Islet precursor cell (in vitro differentiated cells): ENCODE measurements around the gene ZIC4.
A peak's percentile ranks its signal among the peaks of the same experiment; 100 is the strongest.

Experiments used
- DNase-seq: peaks from one replicate; pipeline ENCODE4 v3.0.0-alpha.2; 2018

The ZIC4 gene

GRCh38 chr3:147404800-147405230 is 1.5 kb downstream of the ZIC4 start:
- peak; percentile 50 for DNase-seq

- peak; percentile 47 for DNase-seq
Measured at GRCh38 chr3:147404000-147404799, 2.1 kb downstream of the ZIC4 start.

GRCh38 chr3:147403511-147403910 is 2.8 kb downstream of the ZIC4 start:
- DNase-seq, result peak; percentile 46

DNA sequence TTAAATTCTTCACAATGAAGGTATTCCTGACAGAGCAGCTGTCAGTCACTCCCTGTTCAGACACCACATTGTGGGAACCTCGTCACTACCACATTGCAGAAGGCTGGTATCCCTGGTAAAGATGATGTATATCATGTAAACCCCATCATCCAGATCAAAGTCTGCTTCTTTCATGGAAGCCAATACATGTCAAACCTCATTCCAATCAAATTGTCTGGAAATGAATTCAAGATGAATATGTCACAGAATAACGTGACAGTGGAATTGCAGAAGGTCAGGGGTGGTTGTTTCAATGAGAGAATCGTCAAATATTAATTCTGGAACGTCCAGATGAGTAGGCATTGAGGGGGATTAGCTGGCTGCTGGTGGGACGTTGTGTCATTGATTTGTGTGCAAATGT is 4.2 kb downstream of the ZIC4 start:
- peak; percentile 24 for DNase-seq

DNA sequence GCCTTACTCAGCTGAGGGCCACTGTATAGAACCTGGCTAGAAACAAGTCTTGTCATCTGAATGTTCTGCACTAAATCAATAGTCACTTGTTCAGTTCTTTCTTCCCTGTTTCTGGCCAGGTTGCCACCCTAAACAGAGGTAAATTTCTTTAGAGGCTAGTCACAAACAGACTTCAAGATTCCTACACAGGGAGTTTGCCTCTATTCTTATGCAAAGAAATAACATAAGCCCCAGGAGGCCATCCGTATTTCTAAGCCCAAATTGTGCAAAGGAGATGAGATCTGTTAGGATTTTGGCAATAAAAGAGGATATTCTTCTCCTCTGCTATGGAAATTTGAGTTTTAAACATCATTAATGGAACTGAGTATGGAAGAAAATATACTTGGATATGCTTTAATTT is 4.9 kb downstream of the ZIC4 start:
- peak; percentile 2 for DNase-seq

GRCh38 chr3:147400999-147401398 is 5.3 kb downstream of the ZIC4 start:
- DNase-seq, result no peak

- peak; percentile 9 for DNase-seq
Measured at GRCh38 chr3:147400111-147400510, 6.2 kb downstream of the ZIC4 start.

DNA sequence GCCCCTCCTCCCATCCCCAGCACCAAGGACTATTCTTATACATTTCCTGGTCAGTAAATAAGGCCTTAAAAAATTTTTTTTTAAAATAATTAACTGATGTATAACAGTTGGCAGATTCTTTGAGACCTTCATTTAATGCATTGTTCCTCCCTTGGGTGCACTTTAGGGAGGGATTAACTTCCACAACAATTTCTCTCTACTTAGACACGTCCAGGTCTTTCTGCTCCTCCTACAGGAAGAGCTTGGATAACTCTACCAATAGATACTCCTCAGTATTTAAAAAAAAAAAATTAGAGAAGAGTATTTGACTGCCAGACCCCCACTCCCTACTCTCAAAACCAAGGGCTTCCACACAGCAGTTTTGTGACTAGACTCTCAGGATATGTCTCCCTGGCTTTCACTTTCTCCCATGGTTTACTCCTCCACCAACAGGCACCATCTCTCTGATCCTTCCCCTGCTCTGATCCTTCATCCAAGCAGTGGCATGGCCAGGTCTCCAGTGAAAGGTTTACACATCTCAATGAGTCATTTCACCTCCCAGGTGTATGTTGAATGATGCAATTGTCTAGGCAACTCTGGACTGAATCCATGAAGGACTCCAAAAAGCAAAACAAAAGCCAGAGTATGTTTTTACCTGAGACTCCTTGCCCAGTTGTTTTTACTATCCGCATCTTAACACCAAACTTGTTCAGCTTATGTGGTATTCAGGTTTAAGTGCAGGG is 7.4 kb downstream of the ZIC4 start:
- no peak for DNase-seq

DNA sequence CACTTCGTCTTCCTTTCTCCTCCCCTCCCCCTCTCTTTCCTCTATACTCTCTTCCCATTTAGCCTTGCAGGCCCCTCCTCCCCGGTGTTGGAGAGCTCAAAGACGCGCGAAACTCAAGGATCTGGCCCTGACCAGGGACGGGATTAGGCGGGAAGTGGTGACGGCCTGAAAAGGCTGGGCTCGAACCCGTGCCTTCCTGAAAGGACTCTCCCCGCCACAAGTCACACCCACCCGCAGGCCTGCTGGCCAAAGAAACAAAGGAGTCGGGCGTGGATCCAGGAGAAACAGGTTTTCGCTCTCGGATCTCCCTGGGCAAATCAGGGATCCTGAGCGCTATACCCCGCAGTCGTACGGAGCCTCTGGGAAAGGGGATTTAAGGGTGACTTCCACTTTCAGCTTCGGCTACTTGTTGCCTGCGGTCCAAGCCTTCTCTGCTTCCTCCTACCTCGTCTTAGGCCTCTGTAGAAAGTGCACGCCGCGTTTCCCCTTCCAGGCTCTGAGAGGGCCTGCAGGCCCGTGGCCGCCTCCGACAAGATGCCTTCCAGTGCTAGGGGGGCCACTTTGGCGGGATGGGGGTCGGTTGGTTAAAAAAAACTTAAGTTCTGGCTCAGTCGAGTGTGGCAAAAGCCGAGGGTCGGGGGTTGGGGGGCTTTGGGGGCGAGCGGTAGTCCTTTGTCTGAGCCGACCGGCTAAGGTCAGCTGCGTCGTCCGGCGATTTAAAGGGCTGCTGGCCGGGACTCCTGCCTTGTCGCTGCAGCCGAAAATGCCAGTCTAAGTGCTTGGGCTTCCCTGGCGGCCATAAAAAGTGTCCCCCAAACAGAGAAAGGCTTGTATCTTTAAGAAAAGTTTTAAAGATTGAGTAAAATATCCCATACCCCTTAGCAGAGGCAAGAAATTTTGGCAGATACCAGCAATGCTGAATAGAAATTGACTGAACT is 8.2 kb downstream of the ZIC4 start:
- no peak for DNase-seq

DNA sequence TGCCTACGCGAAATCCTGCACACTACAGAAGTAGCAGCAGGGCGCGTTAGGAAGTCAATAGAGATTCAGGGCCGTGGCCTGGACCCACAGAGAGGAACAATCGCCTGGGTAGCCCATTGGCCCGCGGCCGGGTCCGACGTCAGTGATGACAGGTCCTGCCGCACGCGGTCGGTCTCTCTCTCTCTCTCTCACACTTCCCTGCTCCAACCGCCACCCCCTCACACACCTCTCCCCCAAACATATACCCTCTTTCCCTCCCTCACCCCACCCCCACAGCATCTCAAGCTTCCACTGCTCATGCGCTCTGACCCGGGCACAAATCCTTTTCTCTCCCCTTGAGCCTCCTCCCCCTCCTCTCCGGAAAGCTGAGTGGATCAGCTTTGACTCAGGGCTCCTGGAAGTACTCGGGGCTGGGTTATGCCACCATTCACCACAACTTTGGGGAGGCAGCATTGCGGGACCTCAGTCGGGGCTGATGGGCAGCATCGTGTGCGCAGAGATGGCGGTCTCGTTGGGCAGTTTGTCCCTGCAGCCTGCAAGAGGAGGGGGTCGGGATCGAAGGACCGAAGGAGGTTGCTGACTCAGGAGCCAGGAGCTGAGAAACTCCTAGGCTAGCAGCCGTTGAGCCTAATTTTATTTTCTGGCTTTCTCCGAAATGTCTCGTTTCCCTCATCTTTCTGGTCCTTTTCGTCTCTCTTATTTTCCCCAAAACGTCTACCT is 9.0 kb downstream of the ZIC4 start:
- DNase-seq, result no peak

DNA sequence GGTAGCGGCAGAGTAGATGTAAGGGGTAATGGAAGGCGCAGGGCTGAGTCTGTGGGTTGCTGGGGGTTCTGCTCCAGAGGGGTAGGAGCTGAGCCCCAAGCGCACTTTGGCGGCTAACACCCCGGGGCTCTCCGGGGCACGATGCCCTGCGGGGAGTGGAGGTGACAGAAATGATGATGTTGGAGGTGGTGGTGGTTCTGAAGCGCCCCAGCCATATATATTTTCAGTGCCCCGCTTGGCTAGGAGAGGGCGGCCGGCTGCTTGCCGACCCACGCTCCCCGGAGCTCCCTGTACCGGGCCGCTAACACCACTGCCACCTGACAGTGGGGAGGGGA is 9.7 kb downstream of the ZIC4 start:
- no peak for DNase-seq

- DNase-seq, result no peak
Measured at GRCh38 chr3:147395899-147396711, 10.2 kb downstream of the ZIC4 start.

DNA sequence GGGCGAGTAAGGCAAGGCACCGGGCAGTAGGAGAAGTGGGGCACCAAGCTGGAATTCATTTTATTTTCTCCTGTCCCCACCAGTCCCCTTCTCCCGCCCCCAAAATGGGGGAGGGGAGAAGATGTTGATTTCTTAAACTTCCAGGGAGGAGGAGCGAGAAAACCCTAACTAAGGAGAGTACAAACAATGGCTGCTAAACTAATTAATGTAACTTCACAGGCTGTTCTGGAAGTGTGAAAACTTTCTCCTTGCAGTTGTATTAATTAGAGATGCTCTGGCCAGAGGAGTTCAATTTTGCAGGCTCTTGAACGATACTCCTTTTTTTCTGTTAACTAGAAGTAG is 11.5 kb downstream of the ZIC4 start:
- no peak for DNase-seq

GRCh38 chr3:147393943-147394883 is 12.1 kb downstream of the ZIC4 start:
- no peak for DNase-seq

DNA sequence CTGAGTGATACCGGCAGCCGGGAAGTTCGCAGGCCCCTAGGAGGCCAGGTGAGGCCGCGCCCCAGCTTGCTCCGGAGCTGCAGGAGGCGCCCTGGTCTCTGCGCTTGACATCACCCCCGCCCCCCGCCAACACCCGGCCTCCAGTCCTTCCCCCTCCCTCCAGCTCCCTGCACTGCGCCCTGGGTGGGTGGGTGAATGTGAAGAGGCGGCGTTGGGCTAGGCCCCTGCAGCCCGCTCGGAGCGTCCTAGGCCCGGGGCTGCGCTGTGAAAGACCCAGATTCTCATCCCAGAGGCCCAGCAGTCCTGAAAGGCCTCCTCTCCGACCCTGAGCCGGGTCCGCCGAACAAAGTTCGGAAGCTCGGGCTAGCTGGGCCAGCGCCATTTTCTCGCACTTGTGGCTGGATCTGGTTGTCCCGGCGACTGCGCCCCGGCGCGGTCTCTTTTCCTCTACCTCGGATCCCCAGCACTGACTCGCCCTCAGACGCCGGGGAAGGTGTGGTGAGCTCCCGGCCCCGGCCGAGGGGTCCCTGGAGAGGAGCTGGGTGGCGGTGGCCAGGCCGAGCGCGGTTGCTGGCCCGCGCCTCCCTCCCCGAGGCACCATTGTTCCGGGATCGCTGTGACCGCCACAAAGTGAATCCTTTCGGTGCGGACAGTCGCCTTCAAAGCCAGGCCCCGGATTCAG is 12.9 kb downstream of the ZIC4 start:
- DNase-seq, result peak; percentile 84

- DNase-seq, result no peak
Measured at GRCh38 chr3:147392625-147392946, 13.8 kb downstream of the ZIC4 start.

DNA sequence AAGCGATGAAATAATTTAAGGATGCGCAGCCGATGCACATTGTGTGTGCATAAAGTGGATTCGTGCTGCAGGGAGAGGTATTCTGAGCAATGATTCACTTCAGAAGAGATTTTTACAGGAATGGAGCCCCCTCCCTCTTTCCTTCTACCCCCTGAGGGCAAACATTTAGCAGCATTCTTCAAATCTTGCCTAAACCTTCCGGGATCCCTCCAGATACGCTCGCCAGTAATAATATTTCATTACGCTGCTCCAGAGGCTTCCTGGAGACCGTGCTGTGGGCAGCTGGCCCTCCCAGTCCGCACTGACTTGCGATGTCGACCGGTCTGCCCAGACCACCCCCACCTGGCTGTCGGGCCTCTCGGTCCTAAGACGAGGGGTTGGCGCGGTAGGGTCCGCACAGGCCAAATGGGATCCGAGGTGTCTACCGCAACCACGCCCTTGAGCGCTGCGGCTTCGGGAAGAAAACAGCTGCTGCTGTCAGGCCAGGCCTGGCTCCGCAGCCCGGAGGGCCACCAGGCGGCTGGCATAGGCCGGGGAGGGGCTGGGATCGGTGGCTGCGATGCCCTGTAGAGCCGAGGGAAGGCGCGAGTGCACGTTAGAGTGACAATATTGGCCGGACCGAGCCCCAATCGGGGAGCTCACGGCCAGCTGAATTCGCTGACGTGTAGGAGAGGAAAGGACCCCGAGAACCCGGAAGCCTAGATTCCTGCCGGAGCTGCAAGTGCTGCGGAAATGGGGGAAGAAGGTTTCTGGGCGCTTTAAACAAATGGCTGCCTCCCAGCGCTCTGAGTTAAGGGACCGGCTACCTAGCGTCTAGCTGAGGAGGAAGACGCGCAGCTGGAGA is 14.3 kb downstream of the ZIC4 start:
- peak; percentile 90 for DNase-seq

GRCh38 chr3:147390589-147391569 is 15.5 kb downstream of the ZIC4 start:
- no peak for DNase-seq
